Karpas-422 (cell line): ENCODE results near the gene CCNL1. TPM values are rescaled to one million over a fixed set of nuclear protein-coding genes. Genes with fewer than 3 reads are reported as not detected.

ENCODE experiments used
- DNase-seq: peaks from one replicate; pipeline ENCODE4 v3.0.0-alpha.2; 2015
- H2AFZ ChIP-seq: fragments of 200-600 bp; sonication (generic); 2 replicates; pipeline ENCODE4 v1.6.1; 2014; ENCODE audit warnings: antibody characterized with exemption, low read length, mixed read lengths
- H3K27ac ChIP-seq: fragments of 200-600 bp; sonication (generic); 2 replicates; pipeline ENCODE4 v1.5.1; 2014; ENCODE audit warnings: mild to moderate bottlenecking, low read length, moderate library complexity
- H3K27me3 ChIP-seq: fragments of 200-600 bp; sonication (generic); 2 replicates; pipeline ENCODE4 v1.6.1; 2014; ENCODE audit warnings: low read length, mixed read lengths
- H3K36me3 ChIP-seq: fragments of 200-600 bp; sonication (generic); 2 replicates; pipeline ENCODE4 v1.6.1; 2014; ENCODE audit warnings: low read length, mixed read lengths; ENCODE audit not compliant: insufficient read depth
- H3K4me1 ChIP-seq: fragments of 200-600 bp; sonication (generic); 2 replicates; pipeline ENCODE4 v1.6.1; 2014; ENCODE audit warnings: mild to moderate bottlenecking, low read length, mixed read lengths
- H3K4me2 ChIP-seq: fragments of 200-600 bp; sonication (generic); 2 replicates; pipeline ENCODE4 v1.6.1; 2014; ENCODE audit warnings: low read length, low read depth, mild to moderate bottlenecking; ENCODE audit not compliant: poor library complexity, severe bottlenecking
- H3K4me3 ChIP-seq: fragments of 200-600 bp; sonication (generic); 2 replicates; pipeline ENCODE4 v1.5.1; 2014; ENCODE audit warnings: mild to moderate bottlenecking, antibody characterized with exemption, low read length, mixed read lengths
- H3K79me2 ChIP-seq: fragments of 200-600 bp; sonication (generic); 2 replicates; pipeline ENCODE4 v1.6.1; 2014; ENCODE audit warnings: mild to moderate bottlenecking, low read length, mixed read lengths
- H3K9ac ChIP-seq: fragments of 200-600 bp; sonication (generic); 2 replicates; pipeline ENCODE4 v1.6.0; 2014; ENCODE audit warnings: low read length
- H3K9me2 ChIP-seq: fragments of 200-600 bp; sonication (generic), shearing (Covaris generic); replicated peaks from 2 replicates; pipeline ENCODE4 v1.6.0; 2014; ENCODE audit warnings: mild to moderate bottlenecking, low read length, moderate library complexity; ENCODE audit not compliant: insufficient read depth
- H3K9me3 ChIP-seq: fragments of 300-700, 200-600 bp; sonication (generic); 2 replicates; pipeline ENCODE4 v1.6.1; 2014; ENCODE audit warnings: low read length, mixed read lengths
- H4K20me1 ChIP-seq: fragments of 200-600 bp; sonication (generic); 2 replicates; pipeline ENCODE4 v1.6.1; 2014; ENCODE audit warnings: mild to moderate bottlenecking, antibody characterized with exemption, low read length, low read depth; ENCODE audit not compliant: insufficient read depth
- total RNA-seq: library from RNA; depleted of rRNA; stranded (reverse); fragments of >200 nt; shearing (Covaris generic); gene quantifications from 2 replicates; pipeline ENCODE4 v1.2.3, GENCODE V29; 2014; ENCODE audit warnings: low replicate concordance

The CCNL1 gene
- total RNA-seq, 1 experiment from 2014 or later = 221 TPM

DNA sequence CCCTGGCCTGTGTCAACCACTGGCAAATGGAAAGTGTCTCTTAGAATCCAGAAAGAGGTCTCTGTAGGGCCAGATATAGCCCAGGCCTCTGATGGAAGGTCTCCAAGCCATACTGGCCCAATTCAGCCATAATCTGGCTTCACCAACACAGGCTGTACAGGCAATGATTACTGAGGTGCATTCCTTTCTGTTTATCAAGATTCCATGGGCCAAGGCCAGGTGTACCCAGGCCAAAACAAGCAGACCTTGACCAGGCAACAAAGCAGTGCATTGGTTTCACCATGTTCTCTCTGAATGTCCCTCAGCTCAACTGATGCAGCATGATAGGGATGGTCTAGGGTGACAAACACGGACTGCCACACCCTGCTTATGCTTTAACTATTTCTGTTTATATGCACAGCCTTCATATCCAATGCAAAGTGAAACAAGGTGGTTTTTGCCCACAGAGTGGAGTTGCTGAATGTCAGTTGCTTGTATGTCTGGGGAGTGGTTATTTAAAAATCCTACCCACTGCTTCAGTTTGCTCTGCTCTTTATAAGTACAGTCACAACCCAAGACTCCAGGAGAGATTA, 25.2 kb downstream of the CCNL1 start:
- H3K27ac ChIP-seq = no peak overlapping the region
- H3K36me3 ChIP-seq = no peaks in the 10 kb centered on the region
- no peak overlapping the region for H3K9ac ChIP-seq
- H3K9me3 ChIP-seq = no peaks in the 10 kb centered on the region
- no peaks in the 10 kb centered on the region for H3K9me2 ChIP-seq
- no peak overlapping the region for H2AFZ ChIP-seq
- H4K20me1 ChIP-seq = no peaks in the 10 kb centered on the region
- no peak for DNase-seq
- H3K27me3 ChIP-seq = no peaks in the 10 kb centered on the region
- H3K4me3 ChIP-seq = no peak overlapping the region
- H3K79me2 ChIP-seq = no peaks in the 10 kb centered on the region
- H3K4me2 ChIP-seq = no peak overlapping the region
- no peaks in the 10 kb centered on the region for H3K4me1 ChIP-seq

DNA sequence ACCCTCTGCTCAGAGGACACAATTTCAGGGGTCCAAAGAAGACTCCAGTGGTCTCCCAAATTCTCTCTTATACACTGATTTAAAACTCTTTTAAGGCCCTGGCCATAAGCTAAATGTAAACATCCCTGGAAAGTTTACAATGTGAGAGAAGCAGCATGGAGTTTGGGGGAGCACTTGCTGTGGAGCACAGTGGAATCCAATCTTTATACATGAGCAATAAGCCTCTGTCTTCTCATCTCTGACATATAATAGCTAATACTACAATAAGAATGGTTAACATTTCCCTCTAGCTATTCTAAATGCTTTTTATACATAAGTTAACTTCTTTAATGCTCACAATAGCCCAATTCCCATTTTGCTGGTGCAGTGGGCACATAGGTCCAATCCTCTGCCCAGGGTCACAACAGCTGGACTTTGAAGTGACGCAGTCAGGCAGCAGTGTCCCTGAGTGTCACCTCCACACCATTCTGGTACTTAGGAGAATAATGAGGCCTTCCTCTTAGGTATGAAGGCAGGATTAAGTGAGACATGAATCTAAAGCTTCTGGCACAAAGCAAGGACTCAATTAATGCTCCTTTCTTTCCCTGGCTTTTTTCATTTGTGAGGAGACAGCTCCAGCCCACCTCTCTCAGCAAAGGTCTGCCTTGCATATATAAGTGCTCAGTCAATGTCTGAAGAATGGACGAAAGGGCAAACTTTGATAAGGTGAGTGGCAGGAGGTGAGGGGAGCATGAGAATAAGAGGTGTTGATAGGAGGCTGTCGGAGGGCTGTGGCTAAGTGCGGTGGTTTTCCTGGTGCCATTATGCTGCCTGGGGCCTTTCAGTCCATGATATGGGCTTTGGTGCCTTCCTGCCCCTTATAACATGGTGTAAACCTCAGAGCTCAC, 26.3 kb downstream of the CCNL1 start:
- DNase-seq = no peak
- peaks cover 2% of the 10 kb centered on the region for H3K4me1 ChIP-seq

DNA sequence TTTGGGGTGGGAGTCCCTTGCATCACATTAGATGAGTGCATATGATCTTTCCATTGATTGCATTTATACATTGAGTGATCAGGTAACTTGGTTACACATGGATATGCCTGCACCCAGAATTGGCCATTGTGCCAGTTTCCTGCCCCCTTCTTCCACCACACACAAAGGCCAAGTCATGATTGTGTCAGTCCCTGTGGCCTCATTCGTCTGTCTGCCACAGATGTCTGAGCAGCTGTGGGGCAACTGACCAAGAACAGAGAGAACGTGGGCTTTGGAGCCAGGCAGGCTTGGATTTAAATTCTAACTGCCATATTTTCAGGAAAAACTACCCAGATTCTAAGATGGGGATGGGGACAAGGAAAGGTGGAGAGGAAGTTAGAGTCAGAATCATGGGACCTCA, 27.0 kb downstream of the CCNL1 start:
- Histone ChIP-seq H3K27me3 (no peaks in the 10 kb centered on the region), H3K79me2 (no peaks in the 10 kb centered on the region), H3K36me3 (no peaks in the 10 kb centered on the region), H2AFZ (no peak overlapping the region), H3K4me3 (no peak overlapping the region), H3K9me2 (no peaks in the 10 kb centered on the region), H3K9ac (no peak overlapping the region), H3K27ac (no peak overlapping the region), H3K4me2 (no peak overlapping the region), H3K9me3 (no peaks in the 10 kb centered on the region), H4K20me1 (no peaks in the 10 kb centered on the region), H3K4me1 (peaks cover 8% of the 10 kb centered on the region)
- no peak for DNase-seq

More for the DNA sequence above, 26.3 kb downstream of the CCNL1 start:
- no peaks in the 10 kb centered on the region for H3K9me2 ChIP-seq
- no peaks in the 10 kb centered on the region for H3K9me3 ChIP-seq
- H3K27me3 ChIP-seq = no peaks in the 10 kb centered on the region
- H3K9ac ChIP-seq = no peak overlapping the region
- no peak overlapping the region for H2AFZ ChIP-seq
- no peak overlapping the region for H3K4me3 ChIP-seq
- no peaks in the 10 kb centered on the region for H3K36me3 ChIP-seq
- no peaks in the 10 kb centered on the region for H4K20me1 ChIP-seq
- H3K79me2 ChIP-seq = no peaks in the 10 kb centered on the region
- H3K4me2 ChIP-seq = no peak overlapping the region
- no peak overlapping the region for H3K27ac ChIP-seq

DNA sequence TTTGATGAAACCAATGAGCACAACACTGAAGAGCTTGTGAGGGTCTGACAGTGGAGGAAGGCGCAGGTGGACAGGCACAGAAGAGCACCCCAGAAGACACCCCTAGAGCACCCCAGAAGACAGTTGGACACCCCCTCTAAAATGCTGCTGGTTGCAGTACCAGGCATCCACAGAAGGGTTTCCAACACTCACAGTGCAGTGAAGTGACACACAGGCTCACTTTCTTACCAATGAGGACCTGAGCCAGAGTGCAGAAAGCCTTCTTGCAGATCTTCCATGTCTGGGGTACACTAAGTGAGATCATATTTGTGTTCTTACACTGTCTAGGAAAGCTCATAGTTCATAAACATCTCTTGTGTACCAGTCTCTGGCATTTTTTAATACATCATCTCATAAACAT, 27.6 kb downstream of the CCNL1 start:
- Histone ChIP-seq H3K9ac (no peak overlapping the region), H3K4me3 (no peak overlapping the region), H3K36me3 (no peaks in the 10 kb centered on the region), H2AFZ (no peak overlapping the region), H3K4me2 (no peak overlapping the region), H3K79me2 (no peaks in the 10 kb centered on the region), H3K27ac (no peak overlapping the region), H4K20me1 (no peaks in the 10 kb centered on the region), H3K27me3 (no peaks in the 10 kb centered on the region), H3K9me2 (no peaks in the 10 kb centered on the region), H3K4me1 (peaks cover 8% of the 10 kb centered on the region), H3K9me3 (no peaks in the 10 kb centered on the region)
- no peak for DNase-seq

DNA sequence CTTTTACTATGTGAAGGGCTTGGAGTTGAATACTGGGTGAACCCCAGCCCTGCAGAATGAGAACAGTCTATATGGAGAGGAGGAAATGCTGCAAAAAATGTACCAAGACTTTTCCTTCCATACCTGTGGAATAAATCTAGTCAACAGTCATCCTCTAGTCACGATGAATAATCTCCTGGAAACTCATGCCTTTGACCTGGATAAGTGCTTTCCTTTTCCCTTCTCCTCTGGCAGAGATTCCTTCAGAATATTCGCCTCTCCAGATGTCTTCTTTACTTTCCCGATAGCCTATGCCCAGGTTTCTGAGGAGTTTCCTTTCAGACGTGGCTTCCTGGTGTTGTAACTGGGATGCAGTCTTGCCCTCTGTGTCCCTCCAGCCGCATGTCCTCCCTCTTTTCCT, 28.1 kb downstream of the CCNL1 start:
- Histone ChIP-seq H3K79me2 (no peaks in the 10 kb centered on the region), H3K36me3 (no peaks in the 10 kb centered on the region), H3K9me2 (no peaks in the 10 kb centered on the region), H3K4me2 (no peak overlapping the region), H3K4me1 (peaks cover 8% of the 10 kb centered on the region), H3K27ac (no peak overlapping the region), H4K20me1 (no peaks in the 10 kb centered on the region), H3K9me3 (no peaks in the 10 kb centered on the region), H3K27me3 (no peaks in the 10 kb centered on the region), H2AFZ (no peak overlapping the region), H3K9ac (no peak overlapping the region), H3K4me3 (no peak overlapping the region)
- DNase-seq = no peak

DNA sequence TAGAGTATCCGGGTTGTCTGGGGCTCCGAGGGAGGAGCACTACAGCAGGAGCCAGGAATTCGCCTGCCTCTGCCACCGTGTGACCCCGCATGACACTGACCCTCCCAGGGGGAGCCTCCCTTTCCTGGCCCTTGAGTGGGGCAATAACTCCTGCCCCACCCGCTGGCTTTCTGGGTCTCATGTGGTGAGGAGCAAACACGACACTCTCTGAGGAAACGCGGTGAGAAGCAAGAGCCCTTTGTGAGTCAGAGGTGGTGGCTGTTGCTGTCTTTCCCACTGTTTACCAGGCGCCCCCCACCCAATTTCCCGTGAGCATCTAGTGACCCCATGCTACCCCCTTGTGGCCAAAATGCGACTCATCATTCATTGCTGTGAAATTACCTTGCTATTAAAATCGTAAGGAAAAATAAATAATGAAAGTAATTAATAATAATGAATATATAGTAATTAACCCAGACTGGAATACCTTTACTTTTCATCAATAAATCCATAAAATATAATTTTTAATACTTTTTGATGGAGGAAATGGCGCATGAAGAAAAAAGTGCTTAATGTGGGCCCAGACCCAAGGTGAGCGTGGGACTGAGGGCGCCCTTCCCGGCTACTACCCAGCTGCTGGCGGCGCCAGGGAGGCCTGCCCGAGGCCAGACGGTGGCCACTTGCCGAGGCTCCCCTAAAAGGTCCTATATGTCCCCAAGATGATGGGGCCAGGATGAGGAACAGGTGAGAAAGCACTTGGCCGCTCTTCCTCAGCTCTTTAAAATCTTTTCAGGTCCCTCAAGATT, 29.3 kb downstream of the CCNL1 start:
- H3K4me3 ChIP-seq = no peak overlapping the region
- no peaks in the 10 kb centered on the region for H3K27me3 ChIP-seq
- H2AFZ ChIP-seq = no peak overlapping the region
- no peaks in the 10 kb centered on the region for H3K9me2 ChIP-seq
- no peak overlapping the region for H3K27ac ChIP-seq
- H3K9ac ChIP-seq = no peak overlapping the region
- H4K20me1 ChIP-seq = no peaks in the 10 kb centered on the region
- no peaks in the 10 kb centered on the region for H3K9me3 ChIP-seq
- DNase-seq = no peak
- H3K4me1 ChIP-seq = peaks cover 8% of the 10 kb centered on the region
- no peaks in the 10 kb centered on the region for H3K36me3 ChIP-seq
- no peaks in the 10 kb centered on the region for H3K79me2 ChIP-seq
- no peak overlapping the region for H3K4me2 ChIP-seq

DNA sequence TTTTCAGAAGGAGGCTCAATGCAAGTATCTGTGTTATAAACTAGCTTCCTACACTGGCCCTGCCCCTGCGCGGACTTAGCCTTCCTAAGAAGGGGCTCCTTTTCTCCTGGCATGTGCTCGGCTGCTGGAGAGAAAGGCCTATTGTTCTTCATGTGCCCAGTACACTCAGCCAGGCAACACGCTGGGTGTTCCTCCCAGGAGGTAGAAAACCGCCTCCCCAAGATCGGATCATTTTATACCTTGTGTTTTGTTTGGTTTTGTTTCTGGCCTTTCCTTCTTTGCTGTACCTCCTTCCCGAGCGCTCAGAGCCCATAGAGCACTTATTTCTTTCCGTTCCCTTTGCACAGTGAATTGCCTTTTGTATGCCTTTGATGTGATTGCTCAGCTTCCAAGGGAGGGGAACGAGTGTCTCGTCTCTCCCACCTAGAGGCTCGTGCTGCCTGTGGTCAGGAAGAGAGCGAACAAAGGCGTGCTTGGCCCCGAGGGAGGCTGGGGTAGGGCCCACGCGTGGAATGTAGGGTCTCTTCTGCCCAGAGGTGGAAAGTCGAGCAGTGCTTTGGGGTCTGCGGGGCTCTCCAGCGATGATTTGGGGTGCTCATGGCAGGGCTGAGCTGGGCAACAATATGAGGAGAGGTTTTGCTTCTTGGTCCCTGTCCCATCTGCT, 30.0 kb downstream of the CCNL1 start:
- DNase-seq = no peak
- H3K9me3 ChIP-seq = no peaks in the 10 kb centered on the region
- no peaks in the 10 kb centered on the region for H3K79me2 ChIP-seq
- no peak overlapping the region for H3K9ac ChIP-seq
- H4K20me1 ChIP-seq = no peaks in the 10 kb centered on the region
- no peaks in the 10 kb centered on the region for H3K36me3 ChIP-seq
- no peaks in the 10 kb centered on the region for H3K27me3 ChIP-seq
- no peak overlapping the region for H3K4me3 ChIP-seq
- H3K9me2 ChIP-seq = no peaks in the 10 kb centered on the region
- H3K4me1 ChIP-seq = peaks cover 8% of the 10 kb centered on the region
- H2AFZ ChIP-seq = no peak overlapping the region
- H3K27ac ChIP-seq = no peak overlapping the region
- no peak overlapping the region for H3K4me2 ChIP-seq
